ENCODE measurements around the gene BACH2. TPM values are rescaled to one million over a fixed set of nuclear protein-coding genes. Genes with fewer than 3 reads are reported as not detected.
"Not testable (repeated sequence)": the region's sequence is repeated elsewhere in the genome, so short reads cannot be mapped to it uniquely, and the experiment has no call there.

Gene BACH2
- total RNA-seq, 1 donor from 2014 or later, result 7.7 TPM

DNA sequence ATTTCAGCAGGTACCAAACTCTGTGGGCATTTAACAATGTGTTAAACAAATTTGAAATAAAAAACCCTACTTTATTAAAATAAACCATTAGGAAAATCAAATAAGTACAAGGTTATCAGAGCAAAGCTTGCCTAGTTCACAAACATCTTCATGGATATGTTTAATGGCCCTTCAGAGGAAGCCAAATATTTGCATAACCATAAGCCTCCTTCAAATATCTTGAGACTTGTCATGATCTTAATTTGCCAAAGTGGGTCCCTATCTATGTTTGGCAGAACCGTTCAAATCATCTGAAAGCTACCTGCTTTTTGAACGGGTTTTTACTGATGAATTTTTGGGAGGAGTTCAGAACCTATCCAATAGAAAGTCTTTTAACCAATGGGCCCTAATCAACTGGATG, 176.3 kb downstream of the BACH2 start:
- Histone ChIP-seq H3K4me1 (peaks cover 0 to 11% of the 10 kb centered on the region in 2 donors), H3K27me3 (no peaks in the 10 kb centered on the region), H3K36me3 (no peaks in the 10 kb centered on the region), H3K27ac (no peak overlapping the region), H3K9me3 (no peaks in the 10 kb centered on the region), H3K4me3 (no peak overlapping the region)
- no peak for DNase-seq (ENCODE audit: low spot score in 2 of 2)
- intact Hi-C loops (cut with DNase I), result no loop called here
- TF ChIP-seq, protein P1, sequence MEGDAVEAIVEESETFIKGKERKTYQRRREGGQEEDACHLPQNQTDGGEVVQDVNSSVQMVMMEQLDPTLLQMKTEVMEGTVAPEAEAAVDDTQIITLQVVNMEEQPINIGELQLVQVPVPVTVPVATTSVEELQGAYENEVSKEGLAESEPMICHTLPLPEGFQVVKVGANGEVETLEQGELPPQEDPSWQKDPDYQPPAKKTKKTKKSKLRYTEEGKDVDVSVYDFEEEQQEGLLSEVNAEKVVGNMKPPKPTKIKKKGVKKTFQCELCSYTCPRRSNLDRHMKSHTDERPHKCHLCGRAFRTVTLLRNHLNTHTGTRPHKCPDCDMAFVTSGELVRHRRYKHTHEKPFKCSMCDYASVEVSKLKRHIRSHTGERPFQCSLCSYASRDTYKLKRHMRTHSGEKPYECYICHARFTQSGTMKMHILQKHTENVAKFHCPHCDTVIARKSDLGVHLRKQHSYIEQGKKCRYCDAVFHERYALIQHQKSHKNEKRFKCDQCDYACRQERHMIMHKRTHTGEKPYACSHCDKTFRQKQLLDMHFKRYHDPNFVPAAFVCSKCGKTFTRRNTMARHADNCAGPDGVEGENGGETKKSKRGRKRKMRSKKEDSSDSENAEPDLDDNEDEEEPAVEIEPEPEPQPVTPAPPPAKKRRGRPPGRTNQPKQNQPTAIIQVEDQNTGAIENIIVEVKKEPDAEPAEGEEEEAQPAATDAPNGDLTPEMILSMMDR (IDR thresholded peaks at IDR 0.05), result no peak

GRCh38 chr6:90119618-90120017, 177.0 kb downstream of the BACH2 start:
- H3K9me3 ChIP-seq, result no peaks in the 10 kb centered on the region
- H3K4me1 ChIP-seq, result peaks cover 0 to 4% of the 10 kb centered on the region in 2 donors
- no peak overlapping the region for H3K4me3 ChIP-seq
- H3K36me3 ChIP-seq, result no peaks in the 10 kb centered on the region
- TF ChIP-seq, protein P1 (IDR thresholded peaks at IDR 0.05), result no peak
- no peak for DNase-seq (ENCODE audit: low spot score in 2 of 2)
- no peak overlapping the region for H3K27ac ChIP-seq
- intact Hi-C loops (cut with DNase I), result no loop called here
- no peaks in the 10 kb centered on the region for H3K27me3 ChIP-seq

- H3K4me3 ChIP-seq, result no peak overlapping the region
- peaks cover 0 to 2% of the 10 kb centered on the region in 2 donors for H3K4me1 ChIP-seq
- DNase-seq (ENCODE audit: low spot score in 2 of 2), result no peak
- no peaks in the 10 kb centered on the region for H3K36me3 ChIP-seq
- TF ChIP-seq, protein P1 (IDR thresholded peaks at IDR 0.05), result no peak
- H3K9me3 ChIP-seq, result peaks cover 0 to 8% of the 10 kb centered on the region in 2 donors
- H3K27me3 ChIP-seq, result no peaks in the 10 kb centered on the region
- no peak overlapping the region for H3K27ac ChIP-seq
- intact Hi-C loops (cut with DNase I), result no loop called here
Measured at GRCh38 chr6:90118581-90118980, 178.1 kb downstream of the BACH2 start.

- TF ChIP-seq, protein P1 (IDR thresholded peaks at IDR 0.05), result no peak
Measured at GRCh38 chr6:90118069-90118468, 178.6 kb downstream of the BACH2 start.

GRCh38 chr6:90116126-90116525, 180.5 kb downstream of the BACH2 start:
- intact Hi-C loops (cut with DNase I); H3K36me3 ChIP-seq; H3K27me3 ChIP-seq; DNase-seq (ENCODE audit: low spot score in 2 of 2); H3K4me1 ChIP-seq; H3K4me3 ChIP-seq; H3K27ac ChIP-seq: not testable (repeated sequence)
- peaks cover 0 to 19% of the 10 kb centered on the region in 2 donors for H3K9me3 ChIP-seq

More at GRCh38 chr6:90118069-90118468, 178.6 kb downstream of the BACH2 start:
- Histone ChIP-seq H3K4me1 (peaks cover 0 to 2% of the 10 kb centered on the region in 2 donors), H3K36me3 (no peaks in the 10 kb centered on the region), H3K27me3 (no peaks in the 10 kb centered on the region), H3K27ac (no peak overlapping the region), H3K9me3 (peaks cover 0 to 13% of the 10 kb centered on the region in 2 donors), H3K4me3 (no peak overlapping the region)
- no peak for DNase-seq (ENCODE audit: low spot score in 2 of 2)
- intact Hi-C loops (cut with DNase I), result no loop called here

- TF ChIP-seq, protein P1 (IDR thresholded peaks at IDR 0.05), result no peak
- intact Hi-C loops (cut with DNase I), result loop anchor here (1.0 kb wide), 1 partner anchor 16 kb away; no protein-coding TSS in a partner anchor
- no peaks in the 10 kb centered on the region for H3K36me3 ChIP-seq
- DNase-seq (ENCODE audit: low spot score in 2 of 2), result no peak
- no peaks in the 10 kb centered on the region for H3K4me1 ChIP-seq
- peaks cover 0 to 19% of the 10 kb centered on the region in 2 donors for H3K9me3 ChIP-seq
- no peaks in the 10 kb centered on the region for H3K27me3 ChIP-seq
- H3K4me3 ChIP-seq, result no peak overlapping the region
- H3K27ac ChIP-seq, result no peak overlapping the region
Measured at GRCh38 chr6:90113389-90113788, 183.3 kb downstream of the BACH2 start.

All from ascending aorta (tissue), 2 donors.